Skeletal muscle satellite cell (primary cell): ENCODE results near the gene BEST2. TPM values are rescaled to one million over a fixed set of nuclear protein-coding genes. Genes with fewer than 3 reads are reported as not detected.

Experiments used
- small RNA-seq: library from RNA; depleted of rRNA; stranded (forward); fragments of <200 nt; gene quantifications from one replicate; pipeline ENCODE3, GENCODE V24; 2012

BEST2 gene

Small RNA genes lying within 50 kb of the gene (small RNA-seq; reads per million reads assigned to genes)
- gene MIR5684 (not detected), gene SNORD41 (20.8 reads per million, percentile 94 among the genes with 10 or more reads in this experiment)
